HEK293 (cell line): ENCODE data around the gene ZFYVE1.

Source experiments
- GLIS1 ChIP-seq: fragments of 450-650 bp; formaldehyde crosslinking; IDR thresholded peaks from 2 replicates; pipeline ENCODE4 v1.5.1; 2016; ENCODE audit warnings: missing biosample characterization, missing genetic modification characterization
- GLIS2 ChIP-seq: fragments of 450-650 bp; formaldehyde crosslinking; IDR thresholded peaks from 2 replicates; pipeline ENCODE4 v1.5.1; 2016; ENCODE audit warnings: missing biosample characterization, missing genetic modification characterization
- KLF9 ChIP-seq: fragments of 450-650 bp; formaldehyde crosslinking; IDR thresholded peaks from 2 replicates; pipeline ENCODE4 v1.5.1; 2016; ENCODE audit warnings: missing biosample characterization, missing genetic modification characterization, low read depth
- SP3 ChIP-seq: fragments of 450-650 bp; formaldehyde crosslinking; IDR thresholded peaks from 2 replicates; pipeline ENCODE4 v1.5.1; 2016; ENCODE audit warnings: missing biosample characterization, missing genetic modification characterization
- SP7 ChIP-seq: fragments of 450-650 bp; formaldehyde crosslinking; IDR thresholded peaks from 2 replicates; pipeline ENCODE4 v1.5.1; 2016; ENCODE audit warnings: missing biosample characterization, missing genetic modification characterization
- TCF7L2 ChIP-seq: IDR thresholded peaks from 2 replicates; pipeline ENCODE4 v1.6.1; 2011; ENCODE audit warnings: low read depth, mild to moderate bottlenecking, inconsistent platforms, low read length, moderate library complexity, borderline replicate concordance
- ZBTB17 ChIP-seq: fragments of 450-650 bp; formaldehyde crosslinking; IDR thresholded peaks from 2 replicates; pipeline ENCODE4 v1.5.1; 2016; ENCODE audit warnings: missing biosample characterization, missing genetic modification characterization
- ZBTB48 ChIP-seq: fragments of 450-650 bp; formaldehyde crosslinking; IDR thresholded peaks from 2 replicates; pipeline ENCODE4 v1.5.1; 2016; ENCODE audit warnings: missing biosample characterization, missing genetic modification characterization
- ZFHX2 ChIP-seq: fragments of 450-650 bp; formaldehyde crosslinking; conservative IDR thresholded peaks from 2 replicates; pipeline ENCODE4 v1.5.1; 2016; ENCODE audit warnings: missing biosample characterization, missing genetic modification characterization
- ZIC2 ChIP-seq: fragments of 450-650 bp; formaldehyde crosslinking; IDR thresholded peaks from 2 replicates; pipeline ENCODE4 v1.5.1; 2016; ENCODE audit warnings: missing biosample characterization, missing genetic modification characterization
- ZNF2 ChIP-seq: fragments of 450-650 bp; formaldehyde crosslinking; IDR thresholded peaks from 2 replicates; pipeline ENCODE4 v1.5.1; 2016; ENCODE audit warnings: missing biosample characterization, missing genetic modification characterization
- ZNF311 ChIP-seq: fragments of 450-650 bp; formaldehyde crosslinking; IDR thresholded peaks from 2 replicates; pipeline ENCODE4 v1.5.1; 2017; ENCODE audit warnings: missing biosample characterization, missing genetic modification characterization, borderline replicate concordance
- ZNF510 ChIP-seq: fragments of 450-650 bp; formaldehyde crosslinking; IDR thresholded peaks from 2 replicates; pipeline ENCODE4 v1.5.1; 2018; ENCODE audit warnings: mild to moderate bottlenecking, missing genetic modification characterization, missing biosample characterization; ENCODE audit not compliant: insufficient replicate concordance
- ZNF561 ChIP-seq: fragments of 450-650 bp; IDR thresholded peaks from 2 replicates; pipeline ENCODE4 v1.5.1; 2018; ENCODE audit warnings: missing biosample characterization, missing genetic modification characterization, borderline replicate concordance
- ZNF621 ChIP-seq: fragments of 450-650 bp; formaldehyde crosslinking; IDR thresholded peaks from 2 replicates; pipeline ENCODE4 v1.5.1; 2017; ENCODE audit warnings: missing biosample characterization, missing genetic modification characterization
- ZNF768 ChIP-seq: fragments of 450-650 bp; formaldehyde crosslinking; IDR thresholded peaks from 2 replicates; pipeline ENCODE4 v1.5.1; 2018; ENCODE audit warnings: missing biosample characterization, mild to moderate bottlenecking, missing genetic modification characterization
- ZNF792 ChIP-seq: fragments of 450-650 bp; formaldehyde crosslinking; IDR thresholded peaks from 2 replicates; pipeline ENCODE4 v1.5.1; 2016; ENCODE audit warnings: missing biosample characterization, missing genetic modification characterization
- ZXDB ChIP-seq: fragments of 450-650 bp; formaldehyde crosslinking; IDR thresholded peaks from 2 replicates; pipeline ENCODE4 v1.5.1; 2016; ENCODE audit warnings: missing biosample characterization, missing genetic modification characterization
- TF ChIP-seq, protein P1 (sequence below): fragments of 450-650 bp; formaldehyde crosslinking; conservative IDR thresholded peaks from 2 replicates; pipeline ENCODE4 v1.5.1; 2016; ENCODE audit warnings: low read depth, missing biosample characterization, missing genetic modification characterization
- TF ChIP-seq, protein P2 (sequence below): fragments of 450-650 bp; formaldehyde crosslinking; IDR thresholded peaks from 2 replicates; pipeline ENCODE4 v1.5.1; 2016; ENCODE audit warnings: missing biosample characterization, missing genetic modification characterization
- TF ChIP-seq, protein P3 (sequence below): fragments of 450-650 bp; formaldehyde crosslinking; conservative IDR thresholded peaks from 2 replicates; pipeline ENCODE4 v1.5.1; 2016; ENCODE audit warnings: low read depth, missing biosample characterization, missing genetic modification characterization
- TF ChIP-seq, protein P4 (sequence below): IDR thresholded peaks from 2 replicates; pipeline ENCODE4 v1.6.1; 2011; ENCODE audit warnings: mild to moderate bottlenecking, low read depth, low read length, borderline replicate concordance

Gene ZFYVE1

DNA sequence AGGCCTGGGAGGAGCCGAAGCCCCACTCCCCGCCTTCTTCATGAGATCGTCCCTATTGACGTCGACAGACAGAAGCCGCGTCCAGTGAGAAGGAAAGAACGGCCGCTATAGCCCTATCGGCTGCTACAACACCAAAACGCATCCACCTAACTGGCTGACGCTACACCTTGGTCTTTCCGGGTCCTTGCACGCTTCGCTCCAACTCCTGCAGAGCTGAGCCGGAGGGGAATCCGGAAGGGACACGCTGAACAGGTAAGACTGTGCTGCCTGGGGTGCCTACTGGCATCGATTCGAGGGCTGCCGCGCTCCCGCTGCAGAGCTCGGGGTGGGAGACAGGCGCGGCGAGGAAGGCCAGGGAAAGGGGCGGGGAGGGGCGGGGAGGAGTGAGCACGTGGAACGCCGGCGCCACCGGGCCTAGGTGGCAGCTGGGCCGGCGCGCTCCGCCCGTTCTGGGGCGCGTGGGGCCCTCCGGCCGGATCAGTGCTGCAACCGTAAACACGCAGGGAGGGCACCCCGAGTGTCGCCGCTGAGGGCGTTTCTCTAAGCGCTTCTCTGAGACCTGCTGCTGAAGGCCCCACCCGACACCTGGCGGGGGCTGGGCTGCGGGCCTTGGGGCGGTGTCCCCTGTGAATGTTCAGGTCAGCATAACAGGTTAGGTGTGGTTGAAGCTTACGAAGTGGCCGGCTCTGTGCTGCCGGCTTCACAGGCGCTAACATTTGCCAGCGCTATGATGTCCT lies 100.4 kb downstream of the ZFYVE1 start, which contains the start of gene DCAF4 (continued):
- TF ChIP-seq, protein P1, sequence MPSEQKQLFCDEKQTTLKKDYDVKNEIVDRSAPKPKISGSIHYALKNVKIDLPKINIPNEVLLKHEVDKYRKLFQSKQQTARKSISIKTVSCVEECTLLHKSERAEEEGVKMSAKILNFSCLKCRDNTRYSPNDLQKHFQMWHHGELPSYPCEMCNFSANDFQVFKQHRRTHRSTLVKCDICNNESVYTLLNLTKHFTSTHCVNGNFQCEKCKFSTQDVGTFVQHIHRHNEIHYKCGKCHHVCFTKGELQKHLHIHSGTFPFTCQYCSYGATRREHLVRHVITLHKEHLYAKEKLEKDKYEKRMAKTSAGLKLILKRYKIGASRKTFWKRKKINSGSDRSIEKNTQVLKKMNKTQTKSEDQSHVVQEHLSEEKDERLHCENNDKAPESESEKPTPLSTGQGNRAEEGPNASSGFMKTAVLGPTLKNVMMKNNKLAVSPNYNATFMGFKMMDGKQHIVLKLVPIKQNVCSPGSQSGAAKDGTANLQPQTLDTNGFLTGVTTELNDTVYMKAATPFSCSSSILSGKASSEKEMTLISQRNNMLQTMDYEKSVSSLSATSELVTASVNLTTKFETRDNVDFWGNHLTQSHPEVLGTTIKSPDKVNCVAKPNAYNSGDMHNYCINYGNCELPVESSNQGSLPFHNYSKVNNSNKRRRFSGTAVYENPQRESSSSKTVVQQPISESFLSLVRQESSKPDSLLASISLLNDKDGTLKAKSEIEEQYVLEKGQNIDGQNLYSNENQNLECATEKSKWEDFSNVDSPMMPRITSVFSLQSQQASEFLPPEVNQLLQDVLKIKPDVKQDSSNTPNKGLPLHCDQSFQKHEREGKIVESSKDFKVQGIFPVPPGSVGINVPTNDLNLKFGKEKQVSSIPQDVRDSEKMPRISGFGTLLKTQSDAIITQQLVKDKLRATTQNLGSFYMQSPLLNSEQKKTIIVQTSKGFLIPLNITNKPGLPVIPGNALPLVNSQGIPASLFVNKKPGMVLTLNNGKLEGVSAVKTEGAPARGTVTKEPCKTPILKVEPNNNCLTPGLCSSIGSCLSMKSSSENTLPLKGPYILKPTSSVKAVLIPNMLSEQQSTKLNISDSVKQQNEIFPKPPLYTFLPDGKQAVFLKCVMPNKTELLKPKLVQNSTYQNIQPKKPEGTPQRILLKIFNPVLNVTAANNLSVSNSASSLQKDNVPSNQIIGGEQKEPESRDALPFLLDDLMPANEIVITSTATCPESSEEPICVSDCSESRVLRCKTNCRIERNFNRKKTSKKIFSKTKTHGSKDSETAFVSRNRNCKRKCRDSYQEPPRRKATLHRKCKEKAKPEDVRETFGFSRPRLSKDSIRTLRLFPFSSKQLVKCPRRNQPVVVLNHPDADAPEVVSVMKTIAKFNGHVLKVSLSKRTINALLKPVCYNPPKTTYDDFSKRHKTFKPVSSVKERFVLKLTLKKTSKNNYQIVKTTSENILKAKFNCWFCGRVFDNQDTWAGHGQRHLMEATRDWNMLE (tag by site-specific recombination): no peak
- TF ChIP-seq SP3 (tag by site-specific recombination): peak; percentile 84
- TF ChIP-seq KLF9: peak; percentile 96
- no peak for TF ChIP-seq ZNF311 (tag by site-specific recombination)
- peak; percentile 11; the same call in 1 of the 2 replicates for TF ChIP-seq SP7 (tag by site-specific recombination)
- TF ChIP-seq ZXDB (tag by site-specific recombination): peak; percentile 63; the same call in 1 of the 2 replicates
- TF ChIP-seq GLIS1 (tag by site-specific recombination): peak; percentile 40
- TF ChIP-seq, protein P2, sequence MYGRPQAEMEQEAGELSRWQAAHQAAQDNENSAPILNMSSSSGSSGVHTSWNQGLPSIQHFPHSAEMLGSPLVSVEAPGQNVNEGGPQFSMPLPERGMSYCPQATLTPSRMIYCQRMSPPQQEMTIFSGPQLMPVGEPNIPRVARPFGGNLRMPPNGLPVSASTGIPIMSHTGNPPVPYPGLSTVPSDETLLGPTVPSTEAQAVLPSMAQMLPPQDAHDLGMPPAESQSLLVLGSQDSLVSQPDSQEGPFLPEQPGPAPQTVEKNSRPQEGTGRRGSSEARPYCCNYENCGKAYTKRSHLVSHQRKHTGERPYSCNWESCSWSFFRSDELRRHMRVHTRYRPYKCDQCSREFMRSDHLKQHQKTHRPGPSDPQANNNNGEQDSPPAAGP (tag by site-specific recombination): 0 out of 2 replicates have a peak, but pooled peaks have one; percentile 64
- TF ChIP-seq ZFHX2 (tag by site-specific recombination): 0 out of 2 replicates have a peak, but pooled peaks have one; percentile 8
- 0 out of 2 replicates have a peak, but pooled peaks have one; percentile 24 for TF ChIP-seq ZBTB48 (tag by site-specific recombination)
- TF ChIP-seq, protein P3, sequence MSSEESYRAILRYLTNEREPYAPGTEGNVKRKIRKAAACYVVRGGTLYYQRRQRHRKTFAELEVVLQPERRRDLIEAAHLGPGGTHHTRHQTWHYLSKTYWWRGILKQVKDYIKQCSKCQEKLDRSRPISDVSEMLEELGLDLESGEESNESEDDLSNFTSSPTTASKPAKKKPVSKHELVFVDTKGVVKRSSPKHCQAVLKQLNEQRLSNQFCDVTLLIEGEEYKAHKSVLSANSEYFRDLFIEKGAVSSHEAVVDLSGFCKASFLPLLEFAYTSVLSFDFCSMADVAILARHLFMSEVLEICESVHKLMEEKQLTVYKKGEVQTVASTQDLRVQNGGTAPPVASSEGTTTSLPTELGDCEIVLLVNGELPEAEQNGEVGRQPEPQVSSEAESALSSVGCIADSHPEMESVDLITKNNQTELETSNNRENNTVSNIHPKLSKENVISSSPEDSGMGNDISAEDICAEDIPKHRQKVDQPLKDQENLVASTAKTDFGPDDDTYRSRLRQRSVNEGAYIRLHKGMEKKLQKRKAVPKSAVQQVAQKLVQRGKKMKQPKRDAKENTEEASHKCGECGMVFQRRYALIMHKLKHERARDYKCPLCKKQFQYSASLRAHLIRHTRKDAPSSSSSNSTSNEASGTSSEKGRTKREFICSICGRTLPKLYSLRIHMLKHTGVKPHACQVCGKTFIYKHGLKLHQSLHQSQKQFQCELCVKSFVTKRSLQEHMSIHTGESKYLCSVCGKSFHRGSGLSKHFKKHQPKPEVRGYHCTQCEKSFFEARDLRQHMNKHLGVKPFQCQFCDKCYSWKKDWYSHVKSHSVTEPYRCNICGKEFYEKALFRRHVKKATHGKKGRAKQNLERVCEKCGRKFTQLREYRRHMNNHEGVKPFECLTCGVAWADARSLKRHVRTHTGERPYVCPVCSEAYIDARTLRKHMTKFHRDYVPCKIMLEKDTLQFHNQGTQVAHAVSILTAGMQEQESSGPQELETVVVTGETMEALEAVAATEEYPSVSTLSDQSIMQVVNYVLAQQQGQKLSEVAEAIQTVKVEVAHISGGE (tag by site-specific recombination): peak; percentile 86
- peak; percentile 69; the same call in 1 of the 2 replicates for TF ChIP-seq ZNF2 (tag by site-specific recombination)
- TF ChIP-seq ZNF510 (tag by site-specific recombination): no peak
- no peak for TF ChIP-seq TCF7L2
- TF ChIP-seq ZNF561 (tag by site-specific recombination): peak; percentile 39; the same call in 1 of the 2 replicates
- peak; percentile 86 for TF ChIP-seq ZBTB17 (tag by site-specific recombination)
- TF ChIP-seq ZNF621 (tag by site-specific recombination): no peak
- TF ChIP-seq ZIC2 (tag by site-specific recombination): peak; percentile 67
- TF ChIP-seq GLIS2 (tag by site-specific recombination): peak; percentile 75; the same call in 1 of the 2 replicates
- no peak for TF ChIP-seq ZNF792
- no peak for TF ChIP-seq ZNF768 (tag by site-specific recombination)
- TF ChIP-seq, protein P4, sequence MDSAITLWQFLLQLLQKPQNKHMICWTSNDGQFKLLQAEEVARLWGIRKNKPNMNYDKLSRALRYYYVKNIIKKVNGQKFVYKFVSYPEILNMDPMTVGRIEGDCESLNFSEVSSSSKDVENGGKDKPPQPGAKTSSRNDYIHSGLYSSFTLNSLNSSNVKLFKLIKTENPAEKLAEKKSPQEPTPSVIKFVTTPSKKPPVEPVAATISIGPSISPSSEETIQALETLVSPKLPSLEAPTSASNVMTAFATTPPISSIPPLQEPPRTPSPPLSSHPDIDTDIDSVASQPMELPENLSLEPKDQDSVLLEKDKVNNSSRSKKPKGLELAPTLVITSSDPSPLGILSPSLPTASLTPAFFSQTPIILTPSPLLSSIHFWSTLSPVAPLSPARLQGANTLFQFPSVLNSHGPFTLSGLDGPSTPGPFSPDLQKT: no peak
